ENCODE results near the gene ZNF641.

The ZNF641 gene

DNA sequence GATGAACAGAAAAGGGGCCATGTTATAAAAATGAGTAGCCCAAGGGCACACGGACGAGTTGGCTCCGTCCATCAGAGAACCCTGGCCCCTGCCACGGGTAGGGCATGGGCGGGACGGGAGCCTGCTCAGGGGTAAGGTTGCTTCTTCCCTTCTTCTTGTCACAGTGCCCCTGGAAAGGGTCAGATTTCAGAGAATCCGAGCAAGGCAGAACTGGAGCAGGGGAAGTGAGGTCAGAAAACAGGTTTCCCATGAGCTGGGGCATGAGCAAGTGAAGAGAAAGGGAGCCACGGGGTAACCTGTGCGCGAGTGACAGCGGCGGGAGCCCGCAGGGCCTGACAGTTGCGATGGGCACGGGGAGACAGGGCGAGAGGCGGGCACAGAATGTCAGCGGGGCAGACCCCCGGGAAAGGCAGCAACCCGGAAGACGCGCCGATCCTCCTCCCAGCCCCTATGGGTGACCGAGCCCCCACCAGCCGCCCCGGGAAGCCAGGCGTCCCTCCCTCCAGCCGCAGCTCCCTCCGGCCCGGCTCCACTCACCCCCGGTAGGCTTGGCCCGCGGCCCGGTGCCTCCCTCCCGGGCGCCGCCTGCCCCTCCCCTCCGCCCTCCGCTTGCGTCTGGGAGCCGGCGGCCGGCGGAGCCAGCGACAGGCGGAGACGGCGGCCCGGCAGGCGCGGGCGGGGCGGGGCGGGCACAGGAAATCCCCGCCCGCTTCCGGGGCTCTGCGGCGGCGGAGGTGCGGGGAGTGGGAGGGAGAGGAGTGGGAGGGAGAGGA lies at the start of gene ZNF641:
TSS of gene ZNF641 (minus strand) at position 671 of the 773 bp plus-strand sequence. CDS start 2,829 bp downstream, outside the sequence.
- DNase-seq: peak; percentile 63

GRCh38 chr12:48390026-48390425 lies 39.3 kb upstream of the ZNF641 start:
- DNase-seq: no peak

DNA sequence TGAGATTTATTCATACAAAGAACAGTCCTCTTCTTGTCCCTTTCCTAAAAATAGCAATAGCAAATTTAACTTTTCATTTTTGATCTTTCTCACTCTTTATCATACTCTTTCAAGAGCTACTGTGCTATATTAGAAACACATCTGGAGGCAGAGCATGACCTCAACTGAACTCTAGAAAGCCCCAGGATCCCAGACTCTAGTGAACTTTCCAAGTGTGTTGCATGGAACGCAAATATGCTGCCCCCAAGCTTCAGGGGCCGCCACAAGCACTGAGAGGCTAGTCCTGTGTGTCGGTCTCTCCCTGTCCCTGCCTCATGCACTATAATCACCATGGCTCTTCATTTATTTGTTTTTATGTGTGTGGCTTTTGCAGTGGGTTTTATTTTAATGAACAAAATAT lies 38.7 kb upstream of the ZNF641 start:
- no peak for DNase-seq

GRCh38 chr12:48388938-48389337 lies 38.2 kb upstream of the ZNF641 start:
- DNase-seq: no peak

DNA sequence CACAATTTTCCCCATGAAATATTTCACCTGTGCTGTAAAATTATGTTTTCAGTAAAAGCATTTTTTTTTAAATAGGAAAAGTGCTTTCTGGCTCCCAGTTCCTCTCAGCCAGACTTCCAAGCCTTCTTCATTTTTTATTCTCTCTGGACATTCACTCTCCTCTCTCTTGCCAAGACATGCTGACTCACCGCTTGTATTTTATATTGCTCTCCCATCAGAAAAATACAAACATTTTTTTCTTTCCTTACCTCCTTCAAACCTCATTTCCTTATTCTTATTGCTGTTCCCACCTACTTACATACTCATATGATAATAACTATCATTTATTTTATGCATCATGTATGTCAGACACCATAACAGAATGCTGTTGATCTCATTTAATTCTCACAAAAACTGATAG lies 37.7 kb upstream of the ZNF641 start:
- no peak for DNase-seq

DNA sequence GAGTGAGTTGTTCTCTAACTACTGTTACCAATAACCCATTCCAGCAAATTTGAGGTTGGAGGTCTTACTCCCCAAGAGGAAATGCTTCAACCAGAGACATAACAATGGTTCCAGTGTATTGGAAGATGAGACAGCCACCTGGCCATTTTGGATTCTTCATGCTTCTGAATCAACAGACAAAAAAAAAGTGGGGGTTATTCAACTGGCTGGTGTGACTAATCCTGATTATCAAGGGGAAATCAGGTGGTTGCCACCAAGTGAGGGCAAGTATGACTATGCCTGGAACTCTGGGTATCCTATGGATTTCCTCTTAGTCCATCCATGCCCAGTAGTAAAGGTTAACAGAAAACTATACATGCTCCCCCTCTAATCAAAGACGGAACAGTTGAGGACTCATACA lies 29.9 kb upstream of the ZNF641 start:
- no peak for DNase-seq

DNA sequence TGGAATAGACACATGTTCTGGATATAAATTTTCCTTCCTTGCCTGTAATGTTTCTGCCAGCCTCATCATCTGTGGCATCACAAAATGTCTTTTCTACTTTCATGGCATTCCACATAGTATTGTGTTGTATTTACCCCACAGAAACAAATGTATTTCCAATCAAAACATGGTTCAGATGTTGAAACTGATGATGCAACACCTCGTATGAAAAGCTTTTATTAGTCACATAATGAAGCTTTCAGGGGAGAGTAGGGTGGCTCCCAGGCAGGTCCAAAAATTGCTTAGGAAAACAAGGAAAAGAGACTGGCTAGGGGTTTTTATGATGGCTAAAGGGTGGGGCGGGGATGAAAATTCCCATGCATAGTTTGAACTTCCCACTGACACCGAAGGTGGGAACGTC lies 29.1 kb upstream of the ZNF641 start:
- DNase-seq: no peak

- no peak for DNase-seq
These were observed 26.9 kb upstream of the ZNF641 start for GRCh38 chr12:48377646-48378045.

- no peak for DNase-seq
These were observed 23.4 kb upstream of the ZNF641 start for GRCh38 chr12:48374164-48374563.

- DNase-seq: no peak
These were observed 15.4 kb upstream of the ZNF641 start for GRCh38 chr12:48366131-48366530.

GRCh38 chr12:48361664-48362339 lies 11.1 kb upstream of the ZNF641 start:
- no peak for DNase-seq

DNA sequence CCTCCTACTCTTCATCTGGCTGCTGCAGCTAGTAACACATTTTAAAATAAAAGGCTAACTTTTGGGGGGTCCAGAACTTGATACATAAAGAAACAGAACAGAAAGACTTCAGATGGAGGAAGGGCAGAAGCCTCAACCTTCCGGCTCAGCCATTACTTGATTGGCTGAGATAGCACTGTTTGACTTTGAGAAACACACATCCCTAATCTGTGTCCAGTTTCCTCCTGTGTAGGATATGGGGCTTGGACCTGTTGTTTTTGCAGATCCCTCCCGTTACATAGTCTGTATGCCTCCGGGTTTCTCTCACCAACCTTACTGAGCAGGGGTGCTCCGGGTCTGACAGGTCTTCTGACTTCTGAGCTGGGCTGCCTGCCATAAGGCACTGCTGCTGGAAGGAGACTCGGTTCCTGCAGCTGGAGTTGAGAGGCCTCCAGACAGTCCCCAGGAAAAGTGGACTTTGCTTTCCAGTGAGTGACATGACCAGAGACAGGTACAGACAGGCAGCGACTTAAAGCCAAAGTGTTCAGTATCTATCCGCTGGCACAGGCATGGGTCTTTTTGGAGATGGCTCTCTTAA lies 8.3 kb upstream of the ZNF641 start:
- no peak for DNase-seq

- DNase-seq: no peak
These were observed 5.5 kb upstream of the ZNF641 start for GRCh38 chr12:48356041-48356768.

- DNase-seq: no peak
These were observed 1.5 kb upstream of the ZNF641 start for GRCh38 chr12:48352157-48352760.

GRCh38 chr12:48351022-48351708 lies 446 bp upstream of the ZNF641 start:
- DNase-seq: no peak

- no peak for DNase-seq
These were observed 1.2 kb downstream of the ZNF641 start for GRCh38 chr12:48349471-48349870.

DNA sequence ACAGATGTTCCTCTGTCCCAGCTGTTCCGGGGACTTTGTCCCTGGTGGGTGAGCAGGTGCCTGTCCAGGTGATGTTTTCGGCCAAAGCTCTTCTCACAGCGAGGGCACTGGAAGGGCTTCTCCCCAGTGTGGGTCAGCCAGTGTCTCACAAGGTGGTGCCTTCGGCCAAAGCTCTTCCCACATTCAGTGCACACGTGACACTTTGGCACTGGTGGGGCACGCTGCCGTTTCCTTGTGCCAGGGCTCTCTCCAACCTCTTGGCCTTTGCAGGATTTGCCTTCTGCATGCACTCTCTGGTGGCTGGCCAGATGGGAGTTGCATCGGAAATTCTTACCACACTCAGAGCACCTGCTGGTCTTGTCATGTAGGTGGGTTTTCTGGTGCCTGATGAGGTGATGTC lies 7.7 kb downstream of the ZNF641 start:
- DNase-seq: no peak

DNA sequence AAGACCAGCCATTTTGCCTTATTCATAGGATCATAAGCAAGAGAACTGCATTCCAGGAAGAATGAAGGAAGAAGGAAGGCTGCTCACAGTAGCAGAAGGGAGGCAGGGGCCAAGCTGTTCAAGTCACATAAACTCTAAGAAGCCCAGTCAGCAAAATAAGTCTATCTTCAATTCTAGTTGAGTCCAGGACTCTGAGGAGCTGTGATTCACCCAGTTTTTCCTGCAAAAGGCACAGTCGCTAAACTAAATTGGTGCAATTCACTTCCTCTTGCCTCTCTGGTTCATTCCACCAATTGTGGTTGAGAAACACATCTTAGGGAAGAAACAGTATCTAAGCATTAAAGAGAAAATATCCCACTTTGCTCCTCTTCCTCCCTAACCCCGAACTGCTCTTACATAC lies 9.8 kb downstream of the ZNF641 start:
- DNase-seq: no peak

GRCh38 chr12:48339442-48340117 lies 11.1 kb downstream of the ZNF641 start:
- DNase-seq: no peak

DNA sequence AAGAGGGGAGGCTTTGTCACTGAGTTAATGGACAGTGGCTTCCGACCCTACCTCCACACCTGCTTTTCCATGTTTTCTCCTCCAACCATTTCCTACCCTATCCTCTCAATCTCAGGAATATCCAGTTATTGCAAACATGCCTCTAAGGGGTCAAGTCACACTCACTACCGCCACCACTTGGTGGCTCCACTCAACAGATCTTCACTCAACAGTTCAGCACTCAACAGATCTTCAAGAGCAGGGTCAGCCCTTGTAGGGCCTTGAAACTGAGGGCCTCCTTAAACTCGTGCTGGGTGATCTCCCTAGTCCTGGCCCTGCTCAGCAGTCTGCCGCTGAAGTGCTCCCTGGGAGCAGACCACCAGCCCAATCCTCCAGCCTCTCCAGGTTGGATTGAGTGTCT lies 14.2 kb downstream of the ZNF641 start:
- DNase-seq: no peak

- no peak for DNase-seq
These were observed 14.7 kb downstream of the ZNF641 start for GRCh38 chr12:48336061-48336460.

DNA sequence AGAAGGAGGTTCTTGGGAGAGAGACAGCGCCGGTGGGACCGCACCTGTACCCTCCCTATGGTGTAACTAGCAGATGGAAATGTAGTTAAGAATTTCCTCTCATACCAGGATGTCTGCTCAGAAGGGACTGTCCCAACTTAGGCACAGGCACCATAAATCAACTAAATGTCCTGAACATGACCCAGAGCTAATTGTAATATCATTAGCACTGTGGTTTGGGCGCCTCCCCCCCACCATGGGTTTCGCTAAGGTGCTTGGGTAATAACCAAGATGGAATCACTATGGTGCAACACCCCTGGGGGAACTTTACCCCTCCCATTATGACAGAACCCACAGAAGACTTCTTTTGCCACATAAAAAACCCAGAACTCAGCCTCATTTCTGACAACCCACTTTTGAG lies 15.9 kb downstream of the ZNF641 start:
- DNase-seq: peak; percentile 26

All from stimulated activated CD4-positive, alpha-beta T cell treated with anti-CD3 and anti-CD28 coated beads, Interleukin-1b, Interleukin-23, amount 100 ng/mL, for 48 hours (primary cell).